ENCODE measurements around the gene RAD51B. TPM values are rescaled to one million over a fixed set of nuclear protein-coding genes. Genes with fewer than 3 reads are reported as not detected.
A peak's percentile ranks its signal among the peaks of the same experiment; 100 is the strongest.

The RAD51B gene
- total RNA-seq, 1 experiment from 2014 or later: 20.0 TPM

- Histone ChIP-seq H3K9me3 (ENCODE audit: control insufficient read depth in 1 of 2, insufficient read depth in 1 of 2, low read depth in 1 of 2, low read length in 2 of 2) (peaks cover 0 to 12% of the 10 kb centered on the region in 2 experiments; a peak in 1 of 4 replicates), H3K27me3 (ENCODE audit: insufficient read depth, low read length) (no peaks in the 10 kb centered on the region), H3K27ac (ENCODE audit: low read depth, low read length) (peak overlapping the region; percentile 99), H3K4me1 (ENCODE audit: control insufficient read depth in 1 of 2, insufficient read depth in 2 of 2, low read length in 2 of 2) (peaks cover 86 to 89% of the 10 kb centered on the region in 2 experiments), H3K9ac (ENCODE audit: low read length) (no peak overlapping the region), H3K36me3 (ENCODE audit: control insufficient read depth in 1 of 2, insufficient read depth in 2 of 2, low read length in 2 of 2) (peaks cover 0 to 5% of the 10 kb centered on the region in 2 experiments; a peak in 1 of 4 replicates), H3K4me2 (ENCODE audit: low read length) (no peak overlapping the region), H3K79me2 (ENCODE audit: insufficient read depth, low read length) (no peaks in the 10 kb centered on the region), H4K20me1 (ENCODE audit: insufficient read depth) (no peaks in the 10 kb centered on the region), H3K4me3 (replicated peaks in 1 of 2; ENCODE audit: low read depth in 1 of 2, low read length in 2 of 2) (no peak overlapping the region), H2AFZ (ENCODE audit: low read depth, low read length, poor library complexity, severe bottlenecking) (no peak overlapping the region), H3K9me2 (ENCODE audit: insufficient read depth) (no peaks in the 10 kb centered on the region)
- ChIA-PET CTCF (interaction anchor here (0.6 kb wide), 1 partner anchor 87 kb away, joined by 3 read pairs; no protein-coding TSS in a partner anchor), POLR2A (no interaction called here), RAD21 (ENCODE audit: low non-redundant PET in 1 of 2, low total read pairs in 2 of 2, uncharacterized antibody in 2 of 2, unreplicated experiment in 2 of 2) (no interaction called here)
- no peak for DNase-seq (ENCODE audit: low read depth, low spot score)
- TF ChIP-seq EZH2 (IDR thresholded peaks at IDR 0.05): no peak
- no peak for TF ChIP-seq ELF1 (IDR thresholded peaks at IDR 0.05; ENCODE audit: borderline replicate concordance, low read depth)
- no peak for TF ChIP-seq SRF (IDR thresholded peaks at IDR 0.05; ENCODE audit: low read depth)
- no peak for TF ChIP-seq FOSL1 (IDR thresholded peaks at IDR 0.05; ENCODE audit: low read depth)
- no peak for TF ChIP-seq MAX (IDR thresholded peaks at IDR 0.05)
- no peak for TF ChIP-seq RAD21 (IDR thresholded peaks at IDR 0.05; ENCODE audit: low read depth)
- no peak for TF ChIP-seq CTCF (IDR thresholded peaks at IDR 0.05 in 2 of 3, conservative IDR thresholded peaks at IDR 0.05 in 1 of 3; ENCODE audit: borderline replicate concordance in 1 of 3, insufficient read depth in 1 of 3, low read depth in 2 of 3, low read length in 2 of 3)
- TF ChIP-seq POLR2AphosphoS5 (IDR thresholded peaks at IDR 0.05; ENCODE audit: low read depth, low read length): no peak
- no peak for TF ChIP-seq TCF7L2 (IDR thresholded peaks at IDR 0.05; ENCODE audit: borderline replicate concordance, extremely low read depth, insufficient read depth, insufficient read length)
- TF ChIP-seq ZFX (IDR thresholded peaks at IDR 0.05): no peak
- TF ChIP-seq CBX3 (IDR thresholded peaks at IDR 0.05; ENCODE audit: low read depth): no peak
- TF ChIP-seq YY1 (IDR thresholded peaks at IDR 0.05; ENCODE audit: extremely low read depth, insufficient replicate concordance, low read depth, low read length): no peak
- no peak for TF ChIP-seq ZNF274 (IDR thresholded peaks at IDR 0.05; ENCODE audit: low read depth, low read length)
- no peak for TF ChIP-seq SP1 (IDR thresholded peaks at IDR 0.05; ENCODE audit: low read depth)
- TF ChIP-seq POLR2A (IDR thresholded peaks at IDR 0.05; ENCODE audit: borderline replicate concordance, extremely low read depth, insufficient read depth, insufficient read length): no peak
- TF ChIP-seq ZBTB33 (IDR thresholded peaks at IDR 0.05; ENCODE audit: extremely low read depth, insufficient replicate concordance, low read length): no peak
- TF ChIP-seq JUND (IDR thresholded peaks at IDR 0.05): no peak
- TF ChIP-seq REST (IDR thresholded peaks at IDR 0.05; ENCODE audit: low read depth): no peak
- BruUV-seq (replicated peaks): no TSS peak
- intact Hi-C loops (cut with micrococcal nuclease): loop anchor here (5.0 kb wide), 2 partner anchors 103 to 648 kb away; partner anchors contain the start of gene ZFP36L1
- no peak for ATAC-seq
These were observed 324.6 kb downstream of the RAD51B start for GRCh38 chr14:68144051-68144681.

Data from HCT116 (cell line).